Measurements from ENCODE around the gene KANK4.
"Not testable (repeated sequence)": the region's sequence is repeated elsewhere in the genome, so short reads cannot be mapped to it uniquely, and the experiment has no call there.

KANK4 gene

GRCh38 chr1:62227496-62227895 is 91.7 kb downstream of the KANK4 start:
- H3K27ac Mint-ChIP-seq: no peak overlapping the region
- peaks cover 3% of the 10 kb centered on the region for H3K27me3 Mint-ChIP-seq (ENCODE audit: low read depth, poor library complexity)
- H3K9me3 Mint-ChIP-seq: no peaks in the 10 kb centered on the region
- no peak for TF ChIP-seq CTCF (IDR thresholded peaks at IDR 0.05)
- no peak overlapping the region for H3K4me3 Mint-ChIP-seq
- no peaks in the 10 kb centered on the region for H3K36me3 Mint-ChIP-seq (ENCODE audit: low read depth)
- H3K4me1 Mint-ChIP-seq: peaks cover 28% of the 10 kb centered on the region
- no peak for DNase-seq

- Mint-ChIP-seq H3K27me3 (ENCODE audit: low read depth, poor library complexity) (no peaks in the 10 kb centered on the region), H3K9me3 (no peaks in the 10 kb centered on the region), H3K4me1 (peaks cover 13% of the 10 kb centered on the region), H3K4me3 (no peak overlapping the region), H3K36me3 (ENCODE audit: low read depth) (no peaks in the 10 kb centered on the region), H3K27ac (no peak overlapping the region)
- no peak for TF ChIP-seq CTCF (IDR thresholded peaks at IDR 0.05)
- DNase-seq: no peak
These were observed 95.1 kb downstream of the KANK4 start for GRCh38 chr1:62224182-62224581.

GRCh38 chr1:62222321-62222720 is 96.9 kb downstream of the KANK4 start:
- peaks cover 1% of the 10 kb centered on the region for H3K27me3 Mint-ChIP-seq (ENCODE audit: low read depth, poor library complexity)
- no peak for DNase-seq
- H3K36me3 Mint-ChIP-seq (ENCODE audit: low read depth): no peaks in the 10 kb centered on the region

GRCh38 chr1:62221171-62221570 is 98.1 kb downstream of the KANK4 start:
- Mint-ChIP-seq H3K27me3 (ENCODE audit: low read depth, poor library complexity) (peaks cover 3% of the 10 kb centered on the region), H3K27ac (no peak overlapping the region), H3K9me3 (no peaks in the 10 kb centered on the region), H3K4me1 (no peaks in the 10 kb centered on the region), H3K4me3 (no peak overlapping the region), H3K36me3 (ENCODE audit: low read depth) (no peaks in the 10 kb centered on the region)
- TF ChIP-seq CTCF (IDR thresholded peaks at IDR 0.05): no peak
- DNase-seq: no peak

More at GRCh38 chr1:62222321-62222720, 96.9 kb downstream of the KANK4 start:
- Mint-ChIP-seq H3K9me3 (no peaks in the 10 kb centered on the region), H3K4me1 (no peaks in the 10 kb centered on the region), H3K27ac (no peak overlapping the region), H3K4me3 (no peak overlapping the region)
- no peak for TF ChIP-seq CTCF (IDR thresholded peaks at IDR 0.05)

GRCh38 chr1:62220456-62220855 is 98.8 kb downstream of the KANK4 start:
- H3K36me3 Mint-ChIP-seq (ENCODE audit: low read depth); H3K27ac Mint-ChIP-seq; H3K9me3 Mint-ChIP-seq; H3K27me3 Mint-ChIP-seq (ENCODE audit: low read depth, poor library complexity); DNase-seq; H3K4me1 Mint-ChIP-seq; H3K4me3 Mint-ChIP-seq: not testable (repeated sequence)

GRCh38 chr1:62218604-62219003 is 100.6 kb downstream of the KANK4 start:
- Mint-ChIP-seq H3K27me3 (ENCODE audit: low read depth, poor library complexity) (peaks cover 3% of the 10 kb centered on the region), H3K4me1 (no peaks in the 10 kb centered on the region), H3K27ac (no peak overlapping the region), H3K4me3 (no peak overlapping the region), H3K9me3 (no peaks in the 10 kb centered on the region), H3K36me3 (ENCODE audit: low read depth) (no peaks in the 10 kb centered on the region)
- TF ChIP-seq CTCF (IDR thresholded peaks at IDR 0.05): no peak
- no peak for DNase-seq
